Activated gamma-delta T cell treated with anti-CD3 and anti-CD28 coated beads, Interleukin-2, amount 50 U/mL, for 16 hours (primary cell): ENCODE data around the gene FBXL4.

Source experiments
- DNase-seq: peaks from one replicate; pipeline ENCODE4 v3.0.0-alpha.2; 2020; ENCODE audit warnings: low read depth

The FBXL4 gene

DNA sequence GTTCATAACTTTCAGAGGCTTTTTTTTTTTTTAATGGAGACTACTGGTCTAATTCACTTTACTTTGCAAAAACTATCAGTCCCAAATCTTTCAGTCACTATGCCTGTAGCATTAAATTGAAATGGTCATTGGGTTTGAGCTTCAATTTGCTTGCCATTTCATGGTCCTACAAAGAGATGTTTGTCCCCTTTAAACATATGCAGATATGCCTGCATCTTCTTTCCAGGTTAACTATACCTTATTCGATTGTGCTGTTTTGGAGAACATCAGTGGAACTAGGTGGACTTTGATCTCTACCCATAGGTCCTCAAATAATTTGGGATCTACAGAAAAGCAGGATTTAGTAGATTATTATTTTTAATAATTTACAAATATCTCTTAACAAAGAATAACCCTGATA, 108.8 kb downstream of the FBXL4 start:
- no peak for DNase-seq

DNA sequence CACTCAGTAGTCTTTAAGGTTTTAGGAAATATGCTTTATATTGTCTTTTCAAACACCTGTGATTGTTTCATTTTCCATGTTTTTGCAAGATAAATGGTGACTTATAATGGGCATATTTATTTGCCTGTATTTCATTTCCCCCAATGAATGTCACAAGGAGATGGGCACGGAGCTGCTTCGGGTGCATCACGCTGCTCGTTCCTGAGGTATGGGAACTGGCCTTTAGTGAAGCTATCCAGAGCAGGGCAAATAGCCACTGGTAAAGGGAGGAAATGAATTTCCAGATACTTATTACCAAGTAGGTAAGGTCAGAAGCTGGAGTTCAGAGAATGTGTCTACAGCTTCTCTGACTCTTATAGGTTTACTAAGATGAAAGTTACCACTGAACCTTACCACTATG, 109.7 kb downstream of the FBXL4 start:
- DNase-seq, result no peak

DNA sequence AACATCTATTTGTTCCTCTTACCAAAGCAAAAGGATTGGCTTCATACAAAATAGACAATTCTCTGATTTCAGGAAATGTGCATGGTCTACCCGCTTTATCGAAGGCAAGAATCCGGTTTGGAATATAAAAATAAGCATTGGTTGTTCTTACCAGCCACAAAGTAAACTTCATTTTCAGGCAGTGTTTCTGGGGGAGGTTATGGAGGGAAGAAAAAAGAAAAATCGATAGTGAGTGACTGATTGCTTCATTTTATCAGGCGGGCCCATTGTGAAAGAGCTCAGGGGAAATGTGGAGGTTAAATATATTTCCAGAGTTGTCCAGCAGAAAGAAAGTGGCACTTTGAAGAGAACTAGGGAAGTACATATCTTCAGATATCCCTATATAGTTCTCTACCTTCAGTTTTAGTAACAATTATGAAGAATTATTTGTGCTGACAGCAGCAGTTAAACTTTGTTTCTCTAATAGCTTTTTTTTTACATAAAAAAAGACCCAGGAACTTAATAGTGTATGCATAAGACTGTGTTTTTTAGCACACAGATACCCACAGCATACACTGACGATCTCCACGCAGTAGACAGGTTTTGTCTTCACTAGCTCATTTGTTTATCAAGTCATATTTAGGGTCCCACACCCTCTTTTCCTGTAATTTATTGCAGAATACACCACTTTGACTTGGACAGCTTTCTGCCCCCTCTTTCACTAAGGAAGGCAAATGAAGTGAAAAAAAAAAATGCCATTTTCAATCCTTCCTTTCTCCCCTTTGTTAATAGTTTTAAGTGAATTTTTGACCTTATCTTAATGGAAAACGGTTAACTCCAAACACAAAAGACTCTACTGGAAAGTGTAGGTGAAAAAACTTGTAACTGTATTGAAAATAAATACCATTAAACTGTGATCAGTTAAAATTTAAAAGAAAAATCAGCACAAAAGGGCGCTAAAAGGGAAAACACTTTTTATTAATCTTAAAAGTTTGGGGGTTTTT, 110.5 kb downstream of the FBXL4 start:
- DNase-seq, result no peak

DNA sequence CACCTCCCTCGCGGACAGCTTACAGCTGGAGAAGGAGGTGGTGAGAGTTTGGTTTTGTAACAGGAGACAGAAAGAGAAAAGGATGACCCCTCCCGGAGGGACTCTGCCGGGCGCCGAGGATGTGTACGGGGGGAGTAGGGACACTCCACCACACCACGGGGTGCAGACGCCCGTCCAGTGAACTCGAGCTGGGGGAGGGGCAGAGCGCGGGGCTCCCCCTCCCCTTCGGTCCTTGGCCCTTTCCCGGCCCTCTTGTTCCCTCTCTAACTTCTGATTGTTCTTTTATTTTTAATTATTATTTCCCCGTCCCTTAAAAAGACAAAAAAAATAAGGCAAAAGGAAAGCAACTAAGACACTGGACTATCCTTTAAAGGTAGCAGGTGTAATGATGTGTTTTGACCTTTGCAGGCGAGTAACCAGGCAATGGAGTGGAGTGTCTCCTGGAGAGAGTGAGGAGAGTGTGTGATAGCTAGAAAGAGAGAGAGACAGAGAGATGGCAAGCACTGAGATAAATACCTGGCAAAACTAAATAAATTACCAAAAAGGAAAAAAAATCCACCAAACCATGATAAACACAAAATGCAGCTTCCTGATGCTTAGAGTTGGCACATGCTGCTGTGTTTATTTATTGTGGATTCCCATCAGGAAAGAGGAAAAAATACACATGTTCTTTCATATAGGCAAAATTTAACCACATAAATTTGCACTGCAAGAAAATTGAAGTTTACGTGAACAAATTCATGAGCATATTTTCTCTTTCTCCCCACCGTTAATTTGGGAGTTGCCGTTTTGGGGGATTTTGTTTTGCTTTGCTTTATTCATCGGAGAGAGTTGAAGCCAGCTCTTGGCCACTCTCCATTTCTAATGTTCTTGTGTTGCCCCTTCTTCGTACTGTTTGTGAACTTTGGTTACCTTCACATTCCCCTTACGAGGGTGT, 111.5 kb downstream of the FBXL4 start:
- no peak for DNase-seq

DNA sequence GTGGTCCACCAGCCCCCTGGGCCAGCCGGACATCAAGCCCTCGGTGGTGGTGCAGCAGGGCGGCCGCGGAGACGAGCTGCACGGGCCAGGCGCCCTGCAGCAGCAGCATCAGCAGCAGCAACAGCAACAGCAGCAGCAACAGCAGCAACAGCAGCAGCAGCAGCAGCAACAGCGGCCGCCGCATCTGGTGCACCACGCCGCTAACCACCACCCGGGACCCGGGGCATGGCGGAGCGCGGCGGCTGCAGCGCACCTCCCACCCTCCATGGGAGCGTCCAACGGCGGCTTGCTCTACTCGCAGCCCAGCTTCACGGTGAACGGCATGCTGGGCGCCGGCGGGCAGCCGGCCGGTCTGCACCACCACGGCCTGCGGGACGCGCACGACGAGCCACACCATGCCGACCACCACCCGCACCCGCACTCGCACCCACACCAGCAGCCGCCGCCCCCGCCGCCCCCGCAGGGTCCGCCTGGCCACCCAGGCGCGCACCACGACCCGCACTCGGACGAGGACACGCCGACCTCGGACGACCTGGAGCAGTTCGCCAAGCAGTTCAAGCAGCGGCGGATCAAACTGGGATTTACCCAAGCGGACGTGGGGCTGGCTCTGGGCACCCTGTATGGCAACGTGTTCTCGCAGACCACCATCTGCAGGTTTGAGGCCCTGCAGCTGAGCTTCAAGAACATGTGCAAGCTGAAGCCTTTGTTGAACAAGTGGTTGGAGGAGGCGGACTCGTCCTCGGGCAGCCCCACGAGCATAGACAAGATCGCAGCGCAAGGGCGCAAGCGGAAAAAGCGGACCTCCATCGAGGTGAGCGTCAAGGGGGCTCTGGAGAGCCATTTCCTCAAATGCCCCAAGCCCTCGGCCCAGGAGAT, 112.4 kb downstream of the FBXL4 start:
- DNase-seq, result no peak

DNA sequence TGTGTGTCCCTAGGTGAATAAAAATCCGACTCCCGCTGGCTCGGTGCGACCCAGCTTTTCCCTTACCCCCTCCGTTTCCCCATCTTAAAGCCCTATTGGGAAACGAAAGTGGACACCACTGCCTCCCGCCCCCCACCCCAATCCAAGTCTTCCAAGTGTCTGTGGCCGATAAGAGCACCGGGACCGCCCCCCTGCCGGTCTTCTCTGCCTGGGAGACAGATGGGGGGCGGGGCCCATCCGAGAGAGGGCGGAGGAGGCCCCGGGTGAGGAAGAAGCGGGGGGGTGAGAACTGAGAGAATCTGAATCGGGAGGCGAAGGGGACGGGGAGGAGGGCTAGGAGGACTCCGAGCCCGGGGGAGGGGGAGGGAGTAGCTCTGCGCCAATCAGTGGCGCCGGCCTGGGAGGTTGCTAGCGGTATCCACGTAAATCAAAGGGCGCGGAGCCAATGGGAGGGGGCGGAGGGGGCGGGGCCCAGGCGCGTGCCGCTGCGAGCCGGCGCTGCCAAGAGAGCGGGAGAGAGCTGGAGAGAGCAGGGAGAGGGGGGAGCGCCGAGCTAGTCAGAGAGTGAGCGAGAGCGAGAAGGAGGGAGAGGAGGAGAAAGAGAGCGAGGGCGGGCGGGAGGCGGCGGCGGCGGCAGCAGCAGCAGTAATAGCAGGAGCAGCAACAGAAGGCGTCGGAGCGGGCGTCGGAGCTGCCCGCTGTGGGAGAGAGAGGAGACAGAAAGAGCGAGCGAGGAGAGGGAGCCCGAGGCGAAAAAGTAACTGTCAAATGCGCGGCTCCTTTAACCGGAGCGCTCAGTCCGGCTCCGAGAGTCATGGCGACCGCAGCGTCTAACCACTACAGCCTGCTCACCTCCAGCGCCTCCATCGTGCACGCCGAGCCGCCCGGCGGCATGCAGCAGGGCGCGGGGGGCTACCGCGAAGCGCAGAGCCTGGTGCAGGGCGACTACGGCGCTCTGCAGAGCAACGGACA, 113.4 kb downstream of the FBXL4 start, which contains the start of gene POU3F2:
TSS of gene POU3F2 (plus strand) at position 515 of the 972 bp plus-strand sequence. CDS start at position 815, 300 bp downstream.
- no peak for DNase-seq

DNA sequence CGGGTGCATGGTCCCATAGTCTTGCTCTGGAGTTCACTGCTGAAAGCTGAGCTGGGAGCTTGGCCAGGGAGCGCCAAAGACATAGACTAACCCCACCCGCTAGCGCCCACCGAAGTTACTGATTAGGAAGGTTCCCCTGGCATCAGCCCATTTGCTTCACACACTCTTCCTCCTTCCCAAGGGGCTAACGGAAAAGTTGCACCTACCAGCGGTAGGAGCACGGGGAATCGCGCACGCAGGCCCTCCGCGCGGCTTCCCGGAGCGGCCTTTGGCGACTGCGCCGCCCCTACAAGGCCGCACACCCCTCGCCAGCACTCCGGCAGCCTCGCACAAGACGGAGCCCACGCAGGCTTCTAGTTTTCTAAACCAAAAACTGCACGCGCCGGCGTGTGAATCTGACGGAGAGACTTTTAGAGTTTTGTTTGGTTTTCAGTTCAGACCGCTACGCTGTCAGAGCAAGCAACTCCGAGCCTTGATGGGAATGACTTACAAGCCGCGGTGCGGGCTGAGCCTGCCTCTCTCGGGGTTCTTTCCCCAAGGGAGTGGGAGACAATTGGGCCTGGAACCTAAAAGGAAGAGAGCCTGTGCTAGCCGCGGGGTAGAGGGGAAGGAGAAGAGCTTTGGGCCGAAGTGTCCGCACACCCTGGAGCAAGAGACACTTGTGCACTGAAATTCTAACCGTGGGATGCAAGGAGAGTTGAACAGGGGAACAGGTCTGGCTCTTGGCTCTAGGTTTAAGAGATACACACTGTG, 114.3 kb downstream of the FBXL4 start:
- DNase-seq, result no peak

DNA sequence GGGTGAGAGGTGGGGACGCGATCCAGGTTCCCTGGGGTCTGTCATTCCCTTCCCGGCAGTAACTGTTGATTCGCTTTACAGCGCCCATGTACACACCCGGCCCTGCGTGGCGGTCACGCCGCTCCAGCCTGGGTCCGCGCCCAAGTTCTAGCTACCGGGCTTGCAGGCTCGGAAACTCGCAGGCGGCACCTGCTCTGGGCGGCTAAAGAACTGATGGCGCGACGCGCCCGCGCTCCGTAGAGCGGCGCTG, 114.8 kb downstream of the FBXL4 start:
- no peak for DNase-seq

DNA sequence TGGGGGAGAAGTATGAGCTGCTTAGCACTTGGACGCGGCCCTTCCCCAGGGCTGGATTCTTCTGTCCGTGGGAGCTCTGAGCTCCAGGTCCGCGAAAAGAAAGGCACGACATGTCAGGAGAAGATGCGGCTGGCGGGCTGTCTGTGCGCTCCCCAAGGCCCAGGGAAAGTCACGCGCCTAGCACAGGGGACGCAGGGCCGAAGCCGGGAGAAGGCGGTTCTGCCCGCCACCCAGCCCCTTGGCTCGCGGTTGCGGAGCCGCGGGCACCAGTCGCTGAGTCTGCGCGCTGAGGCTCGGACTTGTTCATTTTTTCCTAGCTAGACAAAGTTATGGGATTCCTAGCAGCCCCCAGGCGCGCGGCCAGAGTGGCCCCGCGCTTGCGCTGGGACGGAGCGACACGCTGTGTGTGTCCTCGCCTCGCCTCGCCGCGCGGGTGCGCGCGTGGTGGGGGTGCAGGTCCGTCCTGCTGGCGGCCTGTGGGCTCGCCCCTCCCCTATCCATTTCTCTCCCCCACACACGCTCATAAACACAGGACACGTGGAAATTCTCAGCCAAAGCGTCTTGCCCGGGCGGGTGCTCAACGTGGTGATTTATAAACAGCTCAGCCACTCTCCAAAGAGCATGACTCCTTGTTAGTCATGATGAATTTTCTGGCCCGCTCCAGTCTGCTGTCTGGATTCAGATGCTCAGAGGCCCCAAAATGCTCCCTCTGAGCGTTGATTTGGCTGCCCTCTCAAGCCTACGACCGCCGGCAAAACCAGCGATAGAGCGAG, 115.3 kb downstream of the FBXL4 start:
- DNase-seq, result no peak

DNA sequence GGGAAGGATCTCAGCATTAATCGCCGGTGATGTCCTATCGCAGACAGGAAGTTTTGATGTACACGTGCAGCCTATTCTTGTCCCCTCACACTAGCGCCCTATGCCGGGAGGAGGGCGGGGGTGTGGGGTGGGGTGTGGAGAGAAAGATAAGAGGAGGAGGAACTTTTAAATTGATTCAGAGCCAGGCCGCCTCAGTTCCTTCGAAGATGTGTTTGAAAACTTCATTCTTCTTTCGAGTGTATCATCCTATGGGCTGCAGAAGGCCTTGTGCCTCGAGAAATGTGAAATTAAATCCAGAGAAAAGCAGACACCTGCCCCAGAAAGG, 115.8 kb downstream of the FBXL4 start:
- no peak for DNase-seq

DNA sequence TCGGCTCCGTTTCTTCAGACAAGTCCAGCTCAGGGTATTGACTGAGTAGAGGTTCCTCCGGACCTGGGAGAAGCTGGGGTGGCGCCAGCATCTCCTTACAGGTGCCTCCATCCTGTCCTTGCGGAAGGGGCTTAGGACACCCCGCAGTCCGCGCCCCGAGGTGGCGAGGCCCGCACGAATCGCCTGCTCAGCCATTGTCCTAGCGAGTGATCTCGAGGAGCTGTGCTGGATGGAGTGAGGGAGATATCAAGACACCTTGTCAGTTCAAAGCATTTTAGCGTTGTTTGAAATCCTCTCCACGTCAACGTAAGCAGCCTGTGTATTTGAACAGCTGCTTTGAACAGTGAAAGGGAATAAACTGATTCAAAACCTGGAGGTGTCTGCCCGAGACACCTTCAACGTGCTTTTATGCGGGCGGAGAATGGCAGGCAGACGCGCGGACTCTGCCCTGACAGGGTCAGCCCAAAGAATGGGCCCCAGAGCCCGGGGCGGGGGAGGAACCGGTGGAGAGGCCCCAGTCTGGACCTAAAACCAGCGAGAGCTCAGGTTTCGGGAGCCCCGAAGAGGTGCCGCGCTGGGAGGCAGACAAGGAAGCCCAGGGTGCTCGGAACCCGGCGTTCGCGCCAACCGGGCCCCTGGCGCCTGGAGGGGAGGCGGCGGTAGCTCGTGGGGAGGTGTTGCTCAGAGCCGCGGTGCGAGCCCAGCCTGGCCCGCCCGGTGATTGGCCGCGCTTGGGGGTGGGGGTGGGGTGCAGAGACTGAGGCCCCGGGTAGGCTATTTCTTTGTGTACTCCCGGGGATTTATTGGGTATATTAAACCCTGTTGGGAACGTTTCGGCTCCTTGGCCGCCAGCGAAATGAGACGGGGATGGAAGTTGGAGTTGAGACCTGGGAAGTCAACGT, 116.4 kb downstream of the FBXL4 start:
- DNase-seq, result no peak

DNA sequence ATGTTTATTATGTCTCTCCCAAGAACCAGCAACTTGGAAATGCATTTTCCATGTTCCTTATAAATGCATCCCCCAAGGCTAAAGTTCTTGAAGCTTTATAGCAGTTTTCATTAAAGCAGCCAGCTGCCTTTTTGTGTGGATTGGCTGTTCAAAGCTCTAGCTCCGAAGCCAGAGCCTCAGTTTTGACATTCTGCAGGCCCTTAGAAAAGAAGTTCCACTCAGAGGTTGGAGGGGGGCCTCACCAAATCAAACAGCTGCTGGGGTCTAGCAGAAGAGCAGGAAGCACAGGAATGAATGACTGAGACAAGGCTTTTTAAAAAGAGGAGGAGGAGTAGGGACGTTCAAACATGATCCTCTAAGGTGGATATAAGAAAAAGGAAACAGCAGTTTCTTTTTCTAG, 117.6 kb downstream of the FBXL4 start:
- no peak for DNase-seq

DNA sequence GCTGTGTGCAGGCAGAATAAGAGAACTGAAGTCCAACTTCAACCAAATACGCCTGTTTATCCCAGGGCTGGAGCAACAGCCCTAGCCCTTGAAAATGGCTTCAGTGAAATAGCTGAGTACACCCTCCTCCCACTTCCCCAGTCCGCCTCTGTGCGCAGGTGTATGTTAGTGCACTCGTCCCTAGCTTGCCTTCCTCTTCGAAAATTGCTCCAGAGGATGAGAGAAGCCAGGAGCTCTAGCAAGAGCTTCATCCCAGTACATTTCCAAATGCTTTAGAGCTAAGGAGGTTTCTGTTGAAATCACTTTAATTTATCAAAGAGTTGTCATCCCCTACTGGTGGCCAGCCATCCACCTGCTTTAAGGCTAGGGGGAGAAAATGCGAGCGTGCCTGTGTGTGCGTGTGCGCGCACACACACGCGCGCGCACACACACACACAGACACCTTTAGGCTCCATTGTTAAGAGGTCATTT, 118.8 kb downstream of the FBXL4 start:
- no peak for DNase-seq

DNA sequence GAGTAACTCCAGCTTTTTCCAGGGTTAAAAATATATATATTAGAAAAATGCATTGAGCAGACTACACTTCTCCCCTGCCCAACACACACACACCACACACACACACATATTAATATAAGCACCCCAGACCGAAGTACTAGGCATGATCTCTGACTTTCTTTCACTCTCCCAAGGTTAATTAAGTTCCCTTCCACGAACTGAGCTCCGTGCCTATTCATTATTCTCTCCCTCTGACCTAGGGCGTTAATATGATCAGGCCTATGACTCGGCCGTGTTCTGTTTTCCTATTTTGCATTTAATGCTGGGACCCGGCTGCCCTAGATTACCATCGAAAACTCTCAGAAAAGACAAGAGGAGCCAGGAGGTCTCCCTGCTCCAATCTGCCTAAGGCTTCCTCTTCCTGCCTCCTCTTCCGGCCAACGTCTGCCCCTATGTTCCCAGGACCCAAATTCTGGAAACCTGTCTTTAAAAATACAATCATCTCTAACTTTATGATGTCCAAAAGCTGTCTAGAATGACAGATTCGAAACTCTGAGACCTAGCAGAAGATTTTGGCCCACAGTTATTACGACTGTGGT, 119.4 kb downstream of the FBXL4 start:
- no peak for DNase-seq

DNA sequence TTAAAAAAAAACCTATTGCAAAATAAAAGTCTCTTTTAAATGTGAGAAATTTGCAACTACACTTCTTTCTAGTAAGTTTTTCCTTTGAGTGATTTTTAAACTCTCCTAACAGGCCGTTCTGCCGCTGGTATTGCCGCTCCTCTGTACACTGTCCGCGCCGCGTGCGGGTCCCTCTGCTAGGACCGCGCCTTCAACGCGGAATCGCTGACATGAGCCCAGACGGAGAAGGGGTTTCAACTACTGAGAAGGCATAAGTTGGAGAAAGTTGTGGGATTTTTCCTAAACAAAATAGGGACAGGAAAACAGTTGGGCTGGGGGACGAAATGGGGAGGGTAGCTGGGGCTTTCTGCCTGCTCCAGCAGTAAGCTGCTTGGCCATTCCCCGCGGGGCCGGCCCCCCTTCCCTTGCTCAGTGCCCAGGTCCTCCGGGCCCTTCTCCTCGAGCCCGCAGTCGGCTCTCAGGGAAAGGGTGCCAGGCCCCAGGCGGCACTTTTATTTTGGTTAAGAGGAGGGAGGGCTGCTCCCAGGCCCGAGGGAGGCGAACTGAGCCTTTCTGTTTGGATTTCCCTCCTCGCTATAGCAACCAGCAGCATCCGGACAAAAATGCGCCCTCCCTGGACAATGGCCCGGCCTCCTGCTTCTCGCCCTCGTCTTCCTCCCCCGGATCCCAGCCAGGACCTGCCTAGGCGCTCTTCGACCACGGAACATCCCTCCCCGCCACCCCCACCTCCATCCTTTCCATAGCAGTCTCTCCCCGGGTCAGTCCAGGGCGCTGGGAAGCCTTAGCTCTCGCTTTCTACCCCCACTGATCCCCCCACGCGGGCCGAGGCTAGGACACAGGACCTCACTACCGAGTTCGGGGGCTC, 120.2 kb downstream of the FBXL4 start:
- no peak for DNase-seq

DNA sequence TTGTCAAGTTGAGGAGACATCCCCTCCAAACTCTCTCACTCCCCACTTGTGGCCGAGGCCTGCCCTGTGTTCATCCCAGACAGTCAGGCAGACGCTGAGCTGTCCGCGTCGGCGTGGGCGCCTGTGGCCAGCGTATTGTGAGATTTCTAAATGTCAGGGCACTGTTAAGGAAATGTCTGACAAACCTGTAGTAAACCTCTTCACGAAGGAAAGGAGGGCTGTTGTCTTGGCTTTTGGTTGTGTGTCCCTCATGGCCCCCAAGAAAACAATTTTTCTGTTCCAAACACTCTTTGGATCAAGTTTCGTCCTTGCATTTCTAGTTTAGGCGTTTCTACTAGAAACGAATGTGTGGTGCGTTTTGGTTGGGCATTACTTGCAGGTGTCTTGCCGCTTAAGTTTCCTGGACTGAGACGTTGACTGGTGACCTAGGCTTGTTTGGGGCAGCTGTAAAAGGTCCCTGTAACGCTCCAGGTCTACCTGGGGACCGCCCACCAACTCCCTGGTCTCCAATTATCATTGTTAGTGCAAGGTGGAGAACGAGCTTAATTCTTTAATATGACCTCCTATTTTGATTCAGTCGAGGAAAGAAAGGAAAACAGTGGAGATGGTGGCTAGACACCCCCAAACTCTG, 122.0 kb downstream of the FBXL4 start:
- DNase-seq, result no peak
